NCI-H82 treated with DMSO at 0.1 percent for 48 hours (cell line): ENCODE measurements around the gene METTL25B.

Experiments
- DNase-seq: peaks from one replicate; lab custom pipeline; 2025; ENCODE audit not compliant: unreplicated experiment; lab: John Stamatoyannopoulos, UW

METTL25B gene

GRCh38 chr1:156725683-156726280, 2.5 kb upstream of the METTL25B start:
- DNase-seq: peak; percentile 90

DNA sequence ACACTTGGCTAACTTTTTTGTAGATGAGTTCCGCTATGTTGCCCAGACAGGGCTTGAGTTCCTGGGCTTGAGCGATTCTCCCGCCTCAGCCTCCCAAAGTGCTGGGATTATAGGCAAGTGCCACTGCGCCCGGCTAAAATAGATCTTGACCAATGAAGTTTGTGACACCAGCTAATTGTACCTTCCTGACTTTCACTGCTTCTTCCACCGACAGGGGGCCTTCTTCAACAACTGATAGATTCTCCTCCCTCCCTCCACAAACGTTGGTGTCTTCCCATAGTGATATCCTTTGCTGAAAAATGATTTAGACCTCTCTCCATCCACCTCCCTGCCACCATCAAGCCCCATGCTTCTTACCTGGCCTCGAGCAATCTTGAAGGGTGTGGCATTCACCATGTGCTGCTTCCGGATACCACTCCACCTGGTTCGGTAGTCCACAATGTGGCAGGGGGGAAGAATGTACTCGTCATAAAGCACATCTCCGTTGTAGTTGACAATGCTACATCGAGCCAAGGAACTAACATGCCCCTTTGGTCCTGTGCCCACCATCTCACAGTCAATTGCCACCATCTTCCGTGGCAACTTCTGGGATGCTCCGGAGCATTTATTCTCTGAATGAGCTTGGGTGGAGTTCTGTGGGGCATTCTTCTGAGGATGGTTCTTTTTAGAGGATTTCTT, 1.6 kb upstream of the METTL25B start:
- peak; percentile 76 for DNase-seq

GRCh38 chr1:156727492-156727891, 777 bp upstream of the METTL25B start:
- no peak for DNase-seq

GRCh38 chr1:156728599-156729462, 562 bp downstream of the METTL25B start, which contains the start of gene ISG20L2:
Gene ISG20L2 (minus strand): TSS chr1:156728766. CDS start chr1:156727652, 1,114 bp downstream.
- peak; percentile 93 for DNase-seq

GRCh38 chr1:156733989-156734584, 5.8 kb downstream of the METTL25B start:
- no peak for DNase-seq

- no peak for DNase-seq
Measured at GRCh38 chr1:156738407-156738806, 10.1 kb downstream of the METTL25B start.

- DNase-seq: no peak
Measured at GRCh38 chr1:156738916-156739315, 10.6 kb downstream of the METTL25B start.

GRCh38 chr1:156740237-156740740, 12.0 kb downstream of the METTL25B start:
- peak; percentile 60 for DNase-seq

DNA sequence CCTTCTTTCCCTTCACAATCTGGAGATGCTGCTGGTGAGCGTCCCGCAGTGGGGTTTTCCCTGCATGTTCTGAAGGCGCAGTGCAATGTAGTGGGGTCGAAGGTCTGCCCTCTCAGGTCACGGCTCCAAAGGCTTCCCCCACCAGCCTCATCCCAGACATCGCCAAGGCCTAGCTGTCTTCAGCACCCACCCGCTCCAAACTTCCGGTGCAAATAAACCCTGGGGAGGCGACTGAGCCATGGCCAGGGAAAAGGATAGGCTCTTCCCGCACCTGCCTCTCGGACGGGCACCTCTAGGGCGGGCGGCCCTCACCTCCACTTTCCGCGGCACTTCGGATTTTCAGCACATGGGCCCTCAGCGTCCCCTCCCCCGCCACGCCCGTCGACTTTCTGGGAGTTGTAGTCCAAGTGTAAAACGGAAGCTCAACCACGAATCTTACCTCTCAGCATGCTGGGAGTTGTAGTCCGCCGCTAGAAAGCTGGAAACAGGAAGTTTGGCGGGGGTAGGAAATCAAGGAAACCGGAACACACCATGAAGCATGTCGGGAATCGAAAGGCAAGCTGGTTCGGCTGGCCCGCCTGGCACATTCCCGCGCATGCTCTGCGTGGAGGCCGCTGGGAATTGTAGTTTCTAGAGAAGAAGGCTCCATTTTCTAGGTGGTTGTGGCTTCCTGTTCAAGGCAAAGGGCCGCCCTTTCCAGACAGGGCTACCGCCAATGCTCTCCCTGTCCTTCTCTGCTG, 12.6 kb downstream of the METTL25B start, which contains the start of gene MRPL24:
MRPL24 (minus strand) TSS at position 348 of the 740 bp plus-strand sequence. CDS start 2,384 bp downstream, outside the sequence.
- peak; percentile 100 for DNase-seq

DNA sequence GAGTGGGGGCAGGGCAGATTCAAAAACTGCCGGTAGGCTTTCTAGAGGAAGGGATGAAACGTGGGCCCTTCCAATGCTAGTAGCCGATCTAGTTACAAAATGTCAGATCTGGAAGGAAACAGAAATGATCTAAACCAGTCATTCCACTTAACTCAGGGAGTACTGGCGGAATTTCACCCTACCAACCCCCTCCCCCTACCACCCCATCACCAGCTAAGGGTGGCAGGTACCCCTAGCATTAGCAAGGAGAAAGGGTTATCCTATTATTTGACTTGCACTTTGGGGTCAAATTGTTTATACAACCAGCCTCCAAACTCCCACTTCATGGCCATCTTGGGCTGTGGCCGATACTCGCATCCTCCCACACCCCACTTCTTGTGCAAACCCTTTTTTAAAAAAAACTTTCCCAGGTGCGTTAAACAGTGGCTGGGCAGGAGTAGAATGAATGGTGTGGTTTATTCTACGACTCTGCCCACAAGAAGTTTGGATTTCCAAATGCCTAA, 13.3 kb downstream of the METTL25B start:
- DNase-seq: no peak

DNA sequence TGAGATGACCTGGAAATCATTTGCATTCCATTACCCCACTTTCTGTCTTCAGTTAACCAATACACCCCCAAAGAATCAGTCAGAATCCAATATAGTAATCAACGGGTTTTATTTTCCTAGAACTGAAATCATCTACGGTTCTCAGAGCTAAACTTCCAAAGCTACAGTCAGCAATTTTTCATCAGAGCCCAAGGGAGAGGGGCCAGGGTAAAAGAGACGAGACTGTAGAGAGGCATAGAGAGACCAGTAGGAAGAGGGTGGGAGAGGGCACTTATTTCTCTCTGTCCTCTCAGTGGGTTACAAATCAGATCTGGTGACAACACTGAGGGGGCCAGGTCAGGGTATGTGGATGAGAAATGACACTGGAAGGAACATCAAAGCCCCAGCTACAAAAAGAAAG, 13.7 kb downstream of the METTL25B start:
- DNase-seq: no peak

DNA sequence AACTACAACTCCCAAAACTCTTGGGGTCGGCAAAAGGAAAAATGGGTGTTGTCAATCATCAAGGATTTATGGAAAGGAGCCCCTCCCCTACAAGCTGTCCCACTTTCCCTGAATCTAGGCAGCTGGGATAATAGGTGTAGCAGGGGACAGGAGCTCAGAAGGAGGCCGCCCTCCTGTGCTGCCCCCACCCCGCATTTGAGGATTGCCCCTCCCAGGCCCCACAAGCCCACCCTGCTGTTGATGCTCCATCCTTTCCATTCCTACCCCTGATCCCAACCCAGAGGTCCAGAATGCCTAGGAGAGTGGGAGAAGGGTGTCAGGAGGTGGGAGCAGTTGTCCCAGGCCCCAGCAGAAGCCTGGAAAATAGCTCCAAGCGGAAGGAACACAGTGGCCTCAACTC, 14.5 kb downstream of the METTL25B start:
- DNase-seq: no peak

DNA sequence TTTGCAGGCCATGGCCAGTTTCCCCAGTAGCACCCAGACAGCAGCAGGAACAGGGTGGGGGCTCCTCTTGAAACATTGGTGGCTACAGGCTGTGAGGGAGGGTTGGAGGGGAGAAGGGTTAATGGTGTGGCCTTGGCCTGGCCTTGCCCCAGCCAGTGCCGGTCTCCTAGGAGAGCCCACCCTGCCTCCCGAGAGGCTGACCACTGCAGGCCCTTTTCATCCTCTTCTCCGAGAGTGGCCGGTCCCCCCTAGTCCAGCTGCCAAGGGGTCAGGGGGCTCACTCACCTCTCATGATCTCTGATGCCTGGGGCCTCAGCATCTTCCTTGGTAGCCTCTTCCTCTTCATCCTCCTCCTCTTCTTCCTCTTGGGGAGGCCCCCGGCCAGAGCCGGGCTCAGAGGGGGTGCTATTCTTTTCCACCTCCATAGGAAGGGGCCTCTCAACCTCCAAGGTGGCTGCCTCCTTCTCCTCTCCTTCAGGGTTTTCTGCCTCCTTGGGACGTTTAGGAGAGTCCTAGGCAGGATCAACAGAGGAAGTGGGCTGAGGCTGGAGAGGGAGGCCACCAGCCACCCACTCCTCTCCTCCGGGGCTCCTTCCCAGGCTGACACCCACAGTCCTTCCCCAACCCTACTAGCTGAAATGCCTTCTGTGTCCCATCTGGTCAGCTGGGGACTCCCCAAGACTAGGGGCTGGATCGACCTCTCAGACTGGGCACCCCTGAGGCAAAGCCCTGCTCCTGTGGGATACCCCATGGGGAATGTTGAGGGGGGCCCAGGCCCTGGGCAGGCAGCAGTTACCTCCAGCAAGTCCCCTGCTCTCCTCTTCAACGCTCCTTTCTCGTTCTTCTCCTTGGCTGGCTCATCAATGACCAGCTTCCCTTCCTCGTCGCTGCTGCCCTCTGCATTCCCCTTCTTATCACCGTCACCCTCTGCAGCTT, 15.4 kb downstream of the METTL25B start:
- DNase-seq: no peak

DNA sequence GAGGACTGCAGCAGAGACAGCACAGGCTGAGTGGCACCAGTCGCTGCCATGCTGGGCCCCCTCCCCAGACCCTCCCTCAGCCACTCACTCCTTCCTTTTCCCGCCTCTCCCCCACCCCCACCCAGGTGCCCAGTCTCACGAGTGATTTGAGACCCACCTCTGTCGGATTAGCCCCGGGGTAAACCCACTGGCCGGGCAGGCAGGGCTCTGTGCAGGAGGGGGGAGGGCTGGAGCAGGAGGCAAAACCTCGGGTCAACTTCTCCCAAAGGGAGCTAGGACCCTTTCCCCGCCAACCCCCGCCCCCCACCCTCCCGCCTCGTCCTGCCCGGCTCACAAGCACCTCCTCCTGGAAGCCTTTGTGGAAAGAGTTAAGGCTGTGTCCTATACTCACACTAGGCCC, 16.1 kb downstream of the METTL25B start:
- DNase-seq: no peak

DNA sequence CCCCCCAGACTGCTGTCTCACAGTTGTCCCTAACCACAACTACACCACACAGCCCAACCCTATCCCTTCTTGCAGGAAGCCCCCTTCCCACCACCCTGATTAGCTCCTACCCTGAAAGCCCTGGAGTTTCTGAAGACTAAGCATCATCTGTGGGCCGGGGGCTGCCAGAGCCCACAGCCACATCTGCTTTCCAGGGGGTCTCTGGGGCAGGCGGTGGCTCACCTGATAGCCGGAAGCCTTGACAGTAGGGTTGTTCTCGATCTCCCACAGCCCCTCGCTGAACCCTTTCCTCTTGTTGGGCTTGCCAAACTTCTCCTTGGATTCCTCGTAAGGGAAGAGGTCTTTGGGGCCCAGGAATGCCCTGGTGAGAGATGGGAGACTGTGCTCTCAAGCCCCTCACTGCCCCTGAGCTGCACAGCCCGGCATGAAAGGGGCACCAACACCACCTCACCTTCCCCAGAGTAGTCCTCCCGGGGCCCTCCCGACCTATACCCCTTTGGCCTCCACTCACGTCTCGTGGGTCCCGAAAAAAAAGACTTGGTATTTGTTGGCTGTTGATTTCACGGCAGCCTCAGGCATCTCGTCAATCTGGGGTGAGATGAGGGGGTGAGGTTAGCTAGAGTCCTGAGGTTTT, 16.6 kb downstream of the METTL25B start:
- DNase-seq: no peak

GRCh38 chr1:156745881-156746280, 17.6 kb downstream of the METTL25B start:
- no peak for DNase-seq

DNA sequence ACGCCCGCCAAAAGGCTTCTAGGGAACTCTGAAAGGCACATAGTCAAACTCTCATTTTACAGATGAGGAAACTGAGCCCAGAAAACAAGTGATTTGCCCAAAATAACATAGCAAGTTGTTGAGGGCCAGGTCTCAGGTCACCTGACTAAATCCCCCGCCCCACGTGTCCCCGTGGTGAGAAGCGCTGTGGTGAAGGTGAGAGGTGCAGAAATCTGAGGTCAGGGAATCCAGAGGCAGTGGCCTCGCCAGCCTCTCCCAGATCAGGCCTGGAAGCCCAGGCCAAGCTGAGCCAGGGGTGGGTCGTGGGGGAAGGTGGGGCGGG, 18.1 kb downstream of the METTL25B start:
- no peak for DNase-seq

- peak; percentile 81 for DNase-seq
Measured at GRCh38 chr1:156746728-156747631, 18.7 kb downstream of the METTL25B start.
